Esophagus muscularis mucosa (tissue), 4 donors: Measurements from ENCODE around the gene CDK2AP2. TPM values are rescaled to one million over a fixed set of nuclear protein-coding genes. Genes with fewer than 3 reads are reported as not detected.

Experiments
- DNase-seq: peaks from one replicate; pipeline ENCODE4 v3.0.0-alpha.2; 2017; ENCODE audit errors: extremely low spot score
- H3K27ac ChIP-seq, 4 donors: fragments of 200-600 bp; sonication (generic); replicated peaks in 1 of 4; 1 replicate in 3 of 4; 2 replicates in 1 of 4; pipeline ENCODE4 v1.5.1; 2016 to 2019; ENCODE audit warnings: mild to moderate bottlenecking in 1 of 4
- H3K27me3 ChIP-seq, 4 donors: fragments of 200-600 bp; sonication (generic); one replicate each; pipeline versions ENCODE4 v1.5.1 to v1.6.0; 2016 to 2019
- H3K36me3 ChIP-seq, 4 donors: fragments of 200-600 bp; sonication (generic); one replicate each; pipeline ENCODE4 v1.5.1; 2016 to 2019
- H3K4me1 ChIP-seq, 4 donors: fragments of 200-600 bp; sonication (generic); one replicate each; pipeline ENCODE4 v1.5.1; 2016 to 2019
- H3K4me3 ChIP-seq, 4 donors: fragments of 200-600 bp; sonication (generic); 1 replicate in 2 of 4; 2 replicates in 2 of 4; pipeline ENCODE4 v1.5.1; 2016 to 2019; ENCODE audit warnings: mild to moderate bottlenecking in 4 of 4, moderate library complexity in 1 of 4
- H3K9me3 ChIP-seq, 4 donors: fragments of 200-600 bp; sonication (generic); 1 replicate in 3 of 4; 2 replicates in 1 of 4; pipeline ENCODE4 v1.5.1; 2016 to 2019
- EP300 ChIP-seq: sonication (generic); formaldehyde crosslinking; IDR thresholded peaks from one replicate; pipeline ENCODE4 v1.6.1; 2017; ENCODE audit warnings: antibody characterized with exemption
- POLR2A ChIP-seq: fragments of 450-650 bp; IDR thresholded peaks from one replicate; pipeline ENCODE4 v1.6.1; 2017; ENCODE audit warnings: antibody characterized with exemption, moderate library complexity, mild to moderate bottlenecking, low read depth
- POLR2AphosphoS5 ChIP-seq, 2 donors: sonication (generic); formaldehyde crosslinking; IDR thresholded peaks; one replicate each; pipeline ENCODE4 v1.6.1; 2017; ENCODE audit warnings: antibody characterized with exemption in 2 of 2
- WGBS: methylation state at CpG from one replicate; pipeline ENCODE4 v1.1.5; 2018; 5-methylcytosine and 5-hydroxymethylcytosine counted together
- intact Hi-C: fragments of 100-400 bp; cut with DNase I; formaldehyde crosslinking; loops from one replicate; pipeline ENCODE4 v1.15.1; 2023
- total RNA-seq, 4 donors: library from RNA; depleted of rRNA; stranded (reverse); fragments of >200 nt; gene quantifications; one replicate each; pipeline versions ENCODE4 v1.1.0 to v1.2.1, GENCODE V29; 2016
- TF ChIP-seq, protein P1 (sequence below), 3 experiments: fragments of 200-600 bp in 2 of 3; fragments of 450-650 bp in 1 of 3; sonication (generic) in 2 of 3; IDR thresholded peaks; one replicate each; pipeline ENCODE4 v1.5.1; 2017 to 2019; ENCODE audit warnings: antibody characterized with exemption in 3 of 3, mild to moderate bottlenecking in 2 of 3, moderate library complexity in 1 of 3

The CDK2AP2 gene
- total RNA-seq, 4 donors from 2014 or later = 61.0 to 111 (median 67.8) TPM

DNA sequence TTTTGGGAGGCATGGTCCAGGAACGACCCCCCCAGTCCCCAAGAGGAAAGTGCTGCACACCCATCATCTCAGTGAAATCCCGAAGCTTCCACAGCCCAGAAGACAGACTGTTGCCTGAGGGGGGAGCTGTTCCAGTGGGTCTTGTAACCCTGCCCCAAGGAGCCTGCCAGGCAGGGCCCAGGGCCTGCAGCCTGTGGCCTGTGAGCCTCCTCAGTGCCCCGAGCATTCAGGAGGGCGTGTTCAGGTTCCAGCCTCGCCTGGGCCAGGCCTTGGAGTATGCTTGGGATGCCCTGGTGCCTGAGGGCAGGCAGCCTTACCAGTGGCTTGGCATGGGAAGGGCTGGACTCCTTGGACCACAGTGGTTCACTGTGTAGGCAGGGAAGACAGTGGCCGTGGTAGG is 33.2 kb upstream of the CDK2AP2 start:
- no peak overlapping the region for H3K27ac ChIP-seq
- H3K4me3 ChIP-seq = no peak overlapping the region
- TF ChIP-seq EP300 = no peak
- TF ChIP-seq, protein P1, sequence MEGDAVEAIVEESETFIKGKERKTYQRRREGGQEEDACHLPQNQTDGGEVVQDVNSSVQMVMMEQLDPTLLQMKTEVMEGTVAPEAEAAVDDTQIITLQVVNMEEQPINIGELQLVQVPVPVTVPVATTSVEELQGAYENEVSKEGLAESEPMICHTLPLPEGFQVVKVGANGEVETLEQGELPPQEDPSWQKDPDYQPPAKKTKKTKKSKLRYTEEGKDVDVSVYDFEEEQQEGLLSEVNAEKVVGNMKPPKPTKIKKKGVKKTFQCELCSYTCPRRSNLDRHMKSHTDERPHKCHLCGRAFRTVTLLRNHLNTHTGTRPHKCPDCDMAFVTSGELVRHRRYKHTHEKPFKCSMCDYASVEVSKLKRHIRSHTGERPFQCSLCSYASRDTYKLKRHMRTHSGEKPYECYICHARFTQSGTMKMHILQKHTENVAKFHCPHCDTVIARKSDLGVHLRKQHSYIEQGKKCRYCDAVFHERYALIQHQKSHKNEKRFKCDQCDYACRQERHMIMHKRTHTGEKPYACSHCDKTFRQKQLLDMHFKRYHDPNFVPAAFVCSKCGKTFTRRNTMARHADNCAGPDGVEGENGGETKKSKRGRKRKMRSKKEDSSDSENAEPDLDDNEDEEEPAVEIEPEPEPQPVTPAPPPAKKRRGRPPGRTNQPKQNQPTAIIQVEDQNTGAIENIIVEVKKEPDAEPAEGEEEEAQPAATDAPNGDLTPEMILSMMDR (IDR thresholded peaks at IDR 0.05) = no peak
- TF ChIP-seq POLR2AphosphoS5 (IDR thresholded peaks at IDR 0.05) = no peak
- TF ChIP-seq POLR2A = no peak
- intact Hi-C loops = no loop called here
- DNase-seq = no peak
- no peaks in the 10 kb centered on the region for H3K36me3 ChIP-seq
- H3K27me3 ChIP-seq = no peaks in the 10 kb centered on the region
- peaks cover 0 to 9% (median 0%) of the 10 kb centered on the region in 4 donors for H3K4me1 ChIP-seq
- no peaks in the 10 kb centered on the region for H3K9me3 ChIP-seq
- WGBS = 57% methylated on average over 1 of the region's 6 CpGs

DNA sequence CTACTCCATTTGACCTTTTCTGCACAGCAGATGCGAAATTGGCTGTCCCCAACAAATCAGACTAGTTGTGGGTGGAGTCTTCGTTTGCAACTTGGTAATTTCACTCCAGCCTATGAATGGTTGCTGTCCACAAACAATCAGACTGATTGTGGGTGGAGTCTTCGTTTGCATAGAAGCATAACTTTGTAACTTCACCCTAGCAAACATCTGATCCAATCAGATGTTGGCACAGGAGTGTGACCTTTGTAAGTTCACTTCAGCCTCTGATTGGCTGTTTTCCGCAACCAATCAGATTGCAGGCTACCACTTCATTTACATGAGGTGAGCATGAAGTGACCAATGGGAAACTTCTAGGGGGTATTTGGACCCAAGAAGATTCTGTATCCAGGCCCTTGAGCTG is 31.6 kb upstream of the CDK2AP2 start:
- Histone ChIP-seq H3K4me3 (no peak overlapping the region), H3K27ac (no peak overlapping the region), H3K36me3 (no peaks in the 10 kb centered on the region), H3K27me3 (no peaks in the 10 kb centered on the region), H3K4me1 (peaks cover 0 to 1% (median 0%) of the 10 kb centered on the region in 4 donors), H3K9me3 (no peaks in the 10 kb centered on the region)
- no peak for DNase-seq
- TF ChIP-seq POLR2AphosphoS5 (IDR thresholded peaks at IDR 0.05) (no peak), POLR2A (no peak), EP300 (no peak)
- TF ChIP-seq, protein P1 (IDR thresholded peaks at IDR 0.05) = no peak
- intact Hi-C loops = no loop called here
- 90% methylated on average over 4 of the region's 4 CpGs for WGBS

DNA sequence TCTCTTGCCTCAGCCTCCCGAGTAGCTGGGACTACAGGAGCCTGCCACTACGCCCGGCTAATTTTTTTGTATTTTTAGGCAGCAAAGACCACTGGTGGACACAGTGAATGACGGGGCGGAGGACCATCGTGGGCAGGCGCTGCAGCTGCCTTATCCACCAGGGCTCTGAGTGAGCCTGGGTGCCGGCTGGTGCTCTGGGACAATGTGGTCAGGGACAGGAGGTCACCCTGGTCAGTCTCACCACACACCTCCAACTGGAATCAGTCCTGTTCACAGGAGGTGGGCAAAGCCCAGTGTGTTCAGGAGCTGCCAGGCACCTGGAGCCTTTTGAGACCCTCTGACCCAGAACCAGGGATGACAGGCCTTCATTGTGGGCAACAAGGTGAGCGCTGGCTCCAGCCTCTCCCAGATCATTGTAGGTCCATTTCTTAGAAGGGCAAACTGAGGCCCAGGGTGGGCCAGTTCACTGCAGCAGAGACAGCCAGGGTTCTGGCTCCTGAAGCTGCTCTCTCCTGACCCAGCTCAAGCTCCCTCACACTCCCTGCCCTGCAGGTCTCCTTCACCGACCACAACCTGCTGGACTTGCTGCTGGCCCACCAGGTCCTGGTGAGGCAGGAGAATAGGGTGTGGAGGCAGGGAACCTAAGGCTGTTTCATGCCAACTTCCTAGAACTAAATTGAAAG is 31.0 kb upstream of the CDK2AP2 start:
- no peaks in the 10 kb centered on the region for H3K4me1 ChIP-seq
- TF ChIP-seq POLR2A (no peak), POLR2AphosphoS5 (IDR thresholded peaks at IDR 0.05) (no peak), EP300 (no peak)
- TF ChIP-seq, protein P1 (IDR thresholded peaks at IDR 0.05) = no peak
- 90% methylated on average over 10 of the region's 10 CpGs for WGBS
- DNase-seq = no peak
- intact Hi-C loops = no loop called here
- no peak overlapping the region for H3K27ac ChIP-seq
- H3K27me3 ChIP-seq = no peaks in the 10 kb centered on the region
- H3K4me3 ChIP-seq = no peak overlapping the region
- no peaks in the 10 kb centered on the region for H3K9me3 ChIP-seq
- no peaks in the 10 kb centered on the region for H3K36me3 ChIP-seq

DNA sequence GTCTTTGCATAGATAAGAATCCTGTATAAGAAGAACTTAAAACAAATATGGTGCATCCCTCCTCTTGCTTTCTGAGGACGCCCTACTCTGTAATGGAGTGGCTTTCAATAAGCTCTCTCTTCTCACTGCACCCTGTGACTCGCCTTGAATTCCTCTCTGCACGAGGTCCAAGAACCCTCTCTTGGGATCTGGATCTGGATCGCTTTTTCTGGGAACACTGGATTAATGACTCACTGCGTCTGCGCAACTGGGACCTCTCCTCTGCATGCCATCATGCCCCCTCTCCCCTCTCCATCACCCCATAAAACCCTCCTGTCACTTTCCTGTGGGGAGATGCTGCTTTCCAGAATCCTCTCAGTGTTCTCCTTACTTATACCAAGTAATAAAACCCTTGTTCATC is 30.3 kb upstream of the CDK2AP2 start:
- no peak overlapping the region for H3K27ac ChIP-seq
- no peaks in the 10 kb centered on the region for H3K36me3 ChIP-seq
- no peak for DNase-seq
- H3K4me3 ChIP-seq = no peak overlapping the region
- H3K4me1 ChIP-seq = no peaks in the 10 kb centered on the region
- no peaks in the 10 kb centered on the region for H3K27me3 ChIP-seq
- WGBS = 69% methylated on average over 6 of the region's 6 CpGs
- no peaks in the 10 kb centered on the region for H3K9me3 ChIP-seq
- intact Hi-C loops = no loop called here
- TF ChIP-seq, protein P1 (IDR thresholded peaks at IDR 0.05) = no peak
- TF ChIP-seq EP300 = no peak
- no peak for TF ChIP-seq POLR2AphosphoS5 (IDR thresholded peaks at IDR 0.05)
- no peak for TF ChIP-seq POLR2A

DNA sequence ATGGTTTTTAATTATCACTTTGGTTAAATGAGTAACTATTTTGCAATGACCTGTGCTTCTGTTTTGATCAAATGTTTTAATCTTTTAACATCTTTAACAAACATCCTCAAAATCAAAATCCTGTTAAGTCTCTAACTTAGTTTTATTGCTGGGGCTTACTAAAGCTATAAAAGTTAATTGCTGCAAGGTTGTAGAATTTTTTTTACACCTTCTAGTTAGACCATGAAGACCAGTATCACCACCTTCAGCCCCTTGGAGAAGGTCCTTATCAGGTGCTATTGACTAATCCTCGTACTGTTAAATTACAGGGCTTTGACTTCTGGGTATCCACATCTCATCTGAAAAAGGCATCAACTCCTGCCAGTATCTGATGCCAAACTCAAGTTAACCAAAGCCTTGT is 27.6 kb upstream of the CDK2AP2 start:
- intact Hi-C loops = no loop called here
- Histone ChIP-seq H3K36me3 (no peaks in the 10 kb centered on the region), H3K9me3 (no peaks in the 10 kb centered on the region), H3K27ac (no peak overlapping the region), H3K4me3 (no peak overlapping the region), H3K4me1 (no peaks in the 10 kb centered on the region), H3K27me3 (no peaks in the 10 kb centered on the region)
- TF ChIP-seq POLR2A = no peak
- TF ChIP-seq, protein P1 (IDR thresholded peaks at IDR 0.05) = no peak
- TF ChIP-seq POLR2AphosphoS5 (IDR thresholded peaks at IDR 0.05) = no peak
- no peak for TF ChIP-seq EP300
- WGBS = 82% methylated on average over 1 of the region's 1 CpG
- no peak for DNase-seq
